ENCODE data around the gene RNASE1.

GRCh38 chr14:20827326-20827725, 24.7 kb upstream of the RNASE1 start:
- TF ChIP-seq EP300 (IDR thresholded peaks at IDR 0.05) (no peak), CTCF (IDR thresholded peaks at IDR 0.05) (no peak)
